Measurements from ENCODE around the gene TXLNA. TPM values are rescaled to one million over a fixed set of nuclear protein-coding genes. Genes with fewer than 3 reads are reported as not detected.

TXLNA gene
- polyA plus RNA-seq, 2 donors = 10.2 to 13.5 TPM

GRCh38 chr1:32181065-32181464 lies 1.6 kb downstream of the TXLNA start:
- Histone ChIP-seq H3K27ac (ENCODE audit: low read depth in 2 of 2, low read length in 1 of 2) (peak overlapping the region; percentile 41 to 54), H3K9me3 (ENCODE audit: control insufficient read depth in 2 of 2, insufficient read depth in 1 of 2, low read depth in 1 of 2, low read length in 1 of 2) (no peaks in the 10 kb centered on the region), H3K4me3 (ENCODE audit: low read depth in 1 of 2, low read length in 2 of 2) (peak overlapping the region in 1 of 2 donors; percentile 54), H3K27me3 (ENCODE audit: control insufficient read depth in 1 of 2, insufficient read depth in 2 of 2, low read length in 2 of 2) (no peaks in the 10 kb centered on the region), H3K4me1 (ENCODE audit: control insufficient read depth in 2 of 2, insufficient read depth in 2 of 2, low read length in 1 of 2) (peaks cover 0 to 10% of the 10 kb centered on the region in 2 donors), H3K36me3 (ENCODE audit: control insufficient read depth in 2 of 2, insufficient read depth in 2 of 2, low read length in 1 of 2) (peaks cover 7 to 13% of the 10 kb centered on the region in 2 donors)
- WGBS, 2 donors = 61% methylated on average over 9 of the region's 9 CpGs

GRCh38 chr1:32181563-32181962 lies 2.1 kb downstream of the TXLNA start:
- Histone ChIP-seq H3K27ac (ENCODE audit: low read depth in 2 of 2, low read length in 1 of 2) (peak overlapping the region in 1 of 2 donors; percentile 15), H3K9me3 (ENCODE audit: control insufficient read depth in 2 of 2, insufficient read depth in 1 of 2, low read depth in 1 of 2, low read length in 1 of 2) (no peaks in the 10 kb centered on the region), H3K27me3 (ENCODE audit: control insufficient read depth in 1 of 2, insufficient read depth in 2 of 2, low read length in 2 of 2) (no peaks in the 10 kb centered on the region), H3K4me3 (ENCODE audit: low read depth in 1 of 2, low read length in 2 of 2) (no peak overlapping the region), H3K36me3 (ENCODE audit: control insufficient read depth in 2 of 2, insufficient read depth in 2 of 2, low read length in 1 of 2) (peaks cover 7 to 15% of the 10 kb centered on the region in 2 donors), H3K4me1 (ENCODE audit: control insufficient read depth in 2 of 2, insufficient read depth in 2 of 2, low read length in 1 of 2) (peaks cover 0 to 10% of the 10 kb centered on the region in 2 donors)
- 61 to 77% methylated on average over 5 of the region's 5 CpGs for WGBS, 2 donors

- Histone ChIP-seq H3K4me1 (ENCODE audit: control insufficient read depth in 2 of 2, insufficient read depth in 2 of 2, low read length in 1 of 2) (peaks cover 0 to 10% of the 10 kb centered on the region in 2 donors), H3K4me3 (ENCODE audit: low read depth in 1 of 2, low read length in 2 of 2) (no peak overlapping the region), H3K9me3 (ENCODE audit: control insufficient read depth in 2 of 2, insufficient read depth in 1 of 2, low read depth in 1 of 2, low read length in 1 of 2) (no peaks in the 10 kb centered on the region), H3K36me3 (ENCODE audit: control insufficient read depth in 2 of 2, insufficient read depth in 2 of 2, low read length in 1 of 2) (peaks cover 7 to 15% of the 10 kb centered on the region in 2 donors), H3K27ac (ENCODE audit: low read depth in 2 of 2, low read length in 1 of 2) (peak overlapping the region in 1 of 2 donors; percentile 30), H3K27me3 (ENCODE audit: control insufficient read depth in 1 of 2, insufficient read depth in 2 of 2, low read length in 2 of 2) (no peaks in the 10 kb centered on the region)
- WGBS, 2 donors = 73 to 75% methylated on average over 6 of the region's 6 CpGs
These were observed 2.6 kb downstream of the TXLNA start for GRCh38 chr1:32182060-32182459.

GRCh38 chr1:32184650-32185049 lies 5.2 kb downstream of the TXLNA start:
- no peak overlapping the region for H3K4me3 ChIP-seq (ENCODE audit: low read depth in 1 of 2, low read length in 2 of 2)

GRCh38 chr1:32186077-32186476 lies 6.6 kb downstream of the TXLNA start:
- WGBS, 2 donors = 91 to 94% methylated on average over 2 of the region's 2 CpGs
- H3K4me3 ChIP-seq (ENCODE audit: low read depth in 1 of 2, low read length in 2 of 2) = no peak overlapping the region
- peaks cover 0 to 9% of the 10 kb centered on the region in 2 donors for H3K4me1 ChIP-seq (ENCODE audit: control insufficient read depth in 2 of 2, insufficient read depth in 2 of 2, low read length in 1 of 2)
- H3K36me3 ChIP-seq (ENCODE audit: control insufficient read depth in 2 of 2, insufficient read depth in 2 of 2, low read length in 1 of 2) = peaks cover 23 to 42% of the 10 kb centered on the region in 2 donors
- no peak overlapping the region for H3K27ac ChIP-seq (ENCODE audit: low read depth in 2 of 2, low read length in 1 of 2)
- no peaks in the 10 kb centered on the region for H3K27me3 ChIP-seq (ENCODE audit: control insufficient read depth in 1 of 2, insufficient read depth in 2 of 2, low read length in 2 of 2)
- no peaks in the 10 kb centered on the region for H3K9me3 ChIP-seq (ENCODE audit: control insufficient read depth in 2 of 2, insufficient read depth in 1 of 2, low read depth in 1 of 2, low read length in 1 of 2)

More at GRCh38 chr1:32184650-32185049, 5.2 kb downstream of the TXLNA start:
- H3K4me1 ChIP-seq (ENCODE audit: control insufficient read depth in 2 of 2, insufficient read depth in 2 of 2, low read length in 1 of 2) = peaks cover 0 to 10% of the 10 kb centered on the region in 2 donors
- H3K27ac ChIP-seq (ENCODE audit: low read depth in 2 of 2, low read length in 1 of 2) = no peak overlapping the region
- H3K27me3 ChIP-seq (ENCODE audit: control insufficient read depth in 1 of 2, insufficient read depth in 2 of 2, low read length in 2 of 2) = no peaks in the 10 kb centered on the region
- peaks cover 13 to 32% of the 10 kb centered on the region in 2 donors for H3K36me3 ChIP-seq (ENCODE audit: control insufficient read depth in 2 of 2, insufficient read depth in 2 of 2, low read length in 1 of 2)
- H3K9me3 ChIP-seq (ENCODE audit: control insufficient read depth in 2 of 2, insufficient read depth in 1 of 2, low read depth in 1 of 2, low read length in 1 of 2) = no peaks in the 10 kb centered on the region

- WGBS, 2 donors = 90 to 91% methylated on average over 2 of the region's 2 CpGs
These were observed 7.0 kb downstream of the TXLNA start for GRCh38 chr1:32186491-32186890.

GRCh38 chr1:32187850-32188249 lies 8.4 kb downstream of the TXLNA start:
- no peaks in the 10 kb centered on the region for H3K4me1 ChIP-seq (ENCODE audit: control insufficient read depth in 2 of 2, insufficient read depth in 2 of 2, low read length in 1 of 2)
- peaks cover 33 to 52% of the 10 kb centered on the region in 2 donors for H3K36me3 ChIP-seq (ENCODE audit: control insufficient read depth in 2 of 2, insufficient read depth in 2 of 2, low read length in 1 of 2)
- H3K27ac ChIP-seq (ENCODE audit: low read depth in 2 of 2, low read length in 1 of 2) = no peak overlapping the region
- WGBS, 2 donors = 95 to 97% methylated on average over 9 of the region's 9 CpGs
- no peaks in the 10 kb centered on the region for H3K9me3 ChIP-seq (ENCODE audit: control insufficient read depth in 2 of 2, insufficient read depth in 1 of 2, low read depth in 1 of 2, low read length in 1 of 2)
- no peaks in the 10 kb centered on the region for H3K27me3 ChIP-seq (ENCODE audit: control insufficient read depth in 1 of 2, insufficient read depth in 2 of 2, low read length in 2 of 2)
- H3K4me3 ChIP-seq (ENCODE audit: low read depth in 1 of 2, low read length in 2 of 2) = no peak overlapping the region

More at GRCh38 chr1:32186491-32186890, 7.0 kb downstream of the TXLNA start:
- Histone ChIP-seq H3K27me3 (ENCODE audit: control insufficient read depth in 1 of 2, insufficient read depth in 2 of 2, low read length in 2 of 2) (no peaks in the 10 kb centered on the region), H3K27ac (ENCODE audit: low read depth in 2 of 2, low read length in 1 of 2) (no peak overlapping the region), H3K36me3 (ENCODE audit: control insufficient read depth in 2 of 2, insufficient read depth in 2 of 2, low read length in 1 of 2) (peaks cover 23 to 42% of the 10 kb centered on the region in 2 donors), H3K9me3 (ENCODE audit: control insufficient read depth in 2 of 2, insufficient read depth in 1 of 2, low read depth in 1 of 2, low read length in 1 of 2) (no peaks in the 10 kb centered on the region), H3K4me1 (ENCODE audit: control insufficient read depth in 2 of 2, insufficient read depth in 2 of 2, low read length in 1 of 2) (peaks cover 0 to 5% of the 10 kb centered on the region in 2 donors), H3K4me3 (ENCODE audit: low read depth in 1 of 2, low read length in 2 of 2) (no peak overlapping the region)

GRCh38 chr1:32192220-32192948 lies 12.9 kb downstream of the TXLNA start:
- WGBS, 2 donors = 92 to 93% methylated on average over 8 of the region's 8 CpGs

GRCh38 chr1:32194984-32195383 lies 15.5 kb downstream of the TXLNA start:
- Histone ChIP-seq H3K4me3 (ENCODE audit: low read depth in 1 of 2, low read length in 2 of 2) (no peak overlapping the region), H3K9me3 (ENCODE audit: control insufficient read depth in 2 of 2, insufficient read depth in 1 of 2, low read depth in 1 of 2, low read length in 1 of 2) (no peaks in the 10 kb centered on the region), H3K4me1 (ENCODE audit: control insufficient read depth in 2 of 2, insufficient read depth in 2 of 2, low read length in 1 of 2) (peaks cover 5 to 7% of the 10 kb centered on the region in 2 donors), H3K27ac (ENCODE audit: low read depth in 2 of 2, low read length in 1 of 2) (no peak overlapping the region), H3K36me3 (ENCODE audit: control insufficient read depth in 2 of 2, insufficient read depth in 2 of 2, low read length in 1 of 2) (peaks cover 36 to 63% of the 10 kb centered on the region in 2 donors), H3K27me3 (ENCODE audit: control insufficient read depth in 1 of 2, insufficient read depth in 2 of 2, low read length in 2 of 2) (no peaks in the 10 kb centered on the region)
- WGBS, 2 donors = 96 to 98% methylated on average over 6 of the region's 6 CpGs

More at GRCh38 chr1:32192220-32192948, 12.9 kb downstream of the TXLNA start:
- Histone ChIP-seq H3K9me3 (ENCODE audit: control insufficient read depth in 2 of 2, insufficient read depth in 1 of 2, low read depth in 1 of 2, low read length in 1 of 2) (no peaks in the 10 kb centered on the region), H3K27me3 (ENCODE audit: control insufficient read depth in 1 of 2, insufficient read depth in 2 of 2, low read length in 2 of 2) (no peaks in the 10 kb centered on the region), H3K4me3 (ENCODE audit: low read depth in 1 of 2, low read length in 2 of 2) (no peak overlapping the region), H3K4me1 (ENCODE audit: control insufficient read depth in 2 of 2, insufficient read depth in 2 of 2, low read length in 1 of 2) (peaks cover 0 to 3% of the 10 kb centered on the region in 2 donors), H3K27ac (ENCODE audit: low read depth in 2 of 2, low read length in 1 of 2) (no peak overlapping the region), H3K36me3 (ENCODE audit: control insufficient read depth in 2 of 2, insufficient read depth in 2 of 2, low read length in 1 of 2) (peaks cover 44 to 76% of the 10 kb centered on the region in 2 donors)

GRCh38 chr1:32195531-32195930 lies 16.1 kb downstream of the TXLNA start:
- H3K9me3 ChIP-seq (ENCODE audit: control insufficient read depth in 2 of 2, insufficient read depth in 1 of 2, low read depth in 1 of 2, low read length in 1 of 2) = no peaks in the 10 kb centered on the region
- no peak overlapping the region for H3K4me3 ChIP-seq (ENCODE audit: low read depth in 1 of 2, low read length in 2 of 2)
- H3K4me1 ChIP-seq (ENCODE audit: control insufficient read depth in 2 of 2, insufficient read depth in 2 of 2, low read length in 1 of 2) = peaks cover 5 to 7% of the 10 kb centered on the region in 2 donors
- peaks cover 31 to 58% of the 10 kb centered on the region in 2 donors for H3K36me3 ChIP-seq (ENCODE audit: control insufficient read depth in 2 of 2, insufficient read depth in 2 of 2, low read length in 1 of 2)
- 82 to 84% methylated on average over 3 of the region's 3 CpGs for WGBS, 2 donors
- no peaks in the 10 kb centered on the region for H3K27me3 ChIP-seq (ENCODE audit: control insufficient read depth in 1 of 2, insufficient read depth in 2 of 2, low read length in 2 of 2)
- H3K27ac ChIP-seq (ENCODE audit: low read depth in 2 of 2, low read length in 1 of 2) = no peak overlapping the region

Measured in esophagus (tissue), 2 donors.